Heart right ventricle (tissue), 16 donors: Measurements from ENCODE around the gene VENTX. TPM values are rescaled to one million over a fixed set of nuclear protein-coding genes. Genes with fewer than 3 reads are reported as not detected.
"Not testable (repeated sequence)": the region's sequence is repeated elsewhere in the genome, so short reads cannot be mapped to it uniquely, and the experiment has no call there.

Experiments
- ATAC-seq, 8 donors: fragments of 200-7000 bp; cut with Tn5 transposase; one replicate each; pipeline ENCODE4 v1.9.1; 2020; ENCODE audit warnings: mild to moderate bottlenecking in 8 of 8, moderate library complexity in 8 of 8, moderate number of reproducible peaks in 1 of 8
- DNase-seq, 2 donors: peaks; one replicate each; pipeline ENCODE4 v3.0.0-alpha.2; 2020
- H3K27ac ChIP-seq, 10 donors: fragments of 200-600 bp; sonication (generic) in 2 of 10; one replicate each; pipeline versions ENCODE4 v1.5.0 to v1.8.0; 2020 to 2022; ENCODE audit warnings: mild to moderate bottlenecking in 3 of 10
- H3K27me3 ChIP-seq, 7 donors: fragments of 200-600 bp; one replicate each; pipeline ENCODE4 v1.8.0; 2021 to 2022; ENCODE audit warnings: mild to moderate bottlenecking in 2 of 7
- H3K36me3 ChIP-seq, 9 donors: fragments of 200-600 bp; sonication (generic) in 1 of 9; one replicate each; pipeline versions ENCODE4 v1.5.0 to v1.8.0; 2020 to 2022; ENCODE audit warnings: mild to moderate bottlenecking in 2 of 9
- H3K4me1 ChIP-seq, 9 donors: fragments of 200-600 bp; sonication (generic) in 1 of 9; one replicate each; pipeline versions ENCODE4 v1.5.0 to v1.8.0; 2020 to 2022; ENCODE audit warnings: mild to moderate bottlenecking in 4 of 9
- H3K4me3 ChIP-seq, 10 donors: fragments of 200-600 bp; sonication (generic) in 2 of 10; one replicate each; pipeline versions ENCODE4 v1.5.0 to v1.8.0; 2020 to 2022; ENCODE audit warnings: mild to moderate bottlenecking in 7 of 10, moderate library complexity in 2 of 10
- H3K9me3 ChIP-seq, 11 donors: fragments of 200-600 bp in 10 of 11; sonication (generic) in 2 of 11; one replicate each; pipeline versions ENCODE4 v1.5.0 to v1.8.0; 2013 to 2022; ENCODE audit warnings: mild to moderate bottlenecking in 2 of 11, control low read depth in 1 of 11, moderate library complexity in 1 of 11
- WGBS, 2 donors: extraction: QIAGEN DNeasy Blood & Tissue Kit; methylation state at CpG; one replicate each; pipeline ENCODE4 v1.1.7; 2013; ENCODE audit warnings: inconsistent platforms in 1 of 2; 5-methylcytosine and 5-hydroxymethylcytosine counted together
- intact Hi-C, 10 donors: fragments of 100-400 bp; cut with DNase I; formaldehyde crosslinking; loops; one replicate each; pipeline versions ENCODE4 v1.11.1 to v1.14.2; 2022
- polyA plus RNA-seq, 2 donors: library from polyadenylated mRNA; stranded (reverse); fragments of 200-250 nt; gene quantifications; one replicate each; pipeline ENCODE4 v1.2.3, GENCODE V29; 2013
- total RNA-seq, 10 donors: library from RNA; stranded (reverse); fragmentation: NEBNext Ultra II Directional in 3 of 10; extraction: Animal tissue kit (Norgen Biotek cat#: 25700) in 3 of 10; gene quantifications; one replicate each; pipeline versions ENCODE4 v1.2.1 to v1.2.4, GENCODE V29; 2021 to 2023
- TF ChIP-seq, protein P1 (sequence below), 9 donors: fragments of 200-600 bp; sonication (generic) in 2 of 9; IDR thresholded peaks; one replicate each; pipeline versions ENCODE4 v1.5.0 to v1.8.0; 2021 to 2022; ENCODE audit warnings: antibody characterized with exemption in 9 of 9, mild to moderate bottlenecking in 5 of 9, moderate library complexity in 1 of 9
- donor health status: Arrhythmogenic right ventricular cardiomyopathy.
- donor health status: ischemic (EF 13 %, LVEDD 7.1; RV severe dilation, severe dysfunction).
- donor health status: healthy with polysubstance abuse.
- donor health status: DM: no; HTN: yes; CAD: no.
- donor health status: DM: no; HTN: no; CAD: no.
- donor health status: ischemic (EF 25% LVEDD 6.9; RV normal size, moderate dysfunction).
- donor health status: ischemic (EF 25% LVEDD 5.7; RV mildly dilated, moderate dysfunction).
- donor health status: healthy.
- donor health status: DM: yes; HTN: yes; CAD: no.
- donor health status: Ischemic cardiomyopathy.
- donor health status: ischemic (EF 35%, LVEDD 5.7; RV mildly dilated, moderate dysfunction).
- donor health status: nonischemic (EF 11% LVEDD 7.7; RV severe dilation, severe dysfunction).
- donor health status: DM: yes; HTN: yes; CAD: no.
- donor health status: PGD.
- donor health status: ischemic (EF 29% LVEDD 5.4; RV normal size, mild dysfunction).
- donor health status: nonischemic (EF 23%, LVEDD 6.1; RV moderate dilation, normal function).

VENTX gene
- total and polyA plus RNA-seq, 12 donors = 0.19 to 1.5 (median 0.64) TPM; not detected in 1

- 19 to 23% methylated on average over 44 of the region's 44 CpGs for WGBS, 2 donors
- no peaks in the 10 kb centered on the region for H3K36me3 ChIP-seq
- DNase-seq (no peak), ATAC-seq (no peak)
- peaks cover 27 to 97% (median 92%) of the 10 kb centered on the region in 7 donors for H3K27me3 ChIP-seq
- peaks cover 0 to 20% (median 4%) of the 10 kb centered on the region in 9 donors for H3K4me1 ChIP-seq
- H3K4me3 ChIP-seq = no peak overlapping the region
- no peak overlapping the region for H3K27ac ChIP-seq
- intact Hi-C loops = no loop called here
- TF ChIP-seq, protein P1, sequence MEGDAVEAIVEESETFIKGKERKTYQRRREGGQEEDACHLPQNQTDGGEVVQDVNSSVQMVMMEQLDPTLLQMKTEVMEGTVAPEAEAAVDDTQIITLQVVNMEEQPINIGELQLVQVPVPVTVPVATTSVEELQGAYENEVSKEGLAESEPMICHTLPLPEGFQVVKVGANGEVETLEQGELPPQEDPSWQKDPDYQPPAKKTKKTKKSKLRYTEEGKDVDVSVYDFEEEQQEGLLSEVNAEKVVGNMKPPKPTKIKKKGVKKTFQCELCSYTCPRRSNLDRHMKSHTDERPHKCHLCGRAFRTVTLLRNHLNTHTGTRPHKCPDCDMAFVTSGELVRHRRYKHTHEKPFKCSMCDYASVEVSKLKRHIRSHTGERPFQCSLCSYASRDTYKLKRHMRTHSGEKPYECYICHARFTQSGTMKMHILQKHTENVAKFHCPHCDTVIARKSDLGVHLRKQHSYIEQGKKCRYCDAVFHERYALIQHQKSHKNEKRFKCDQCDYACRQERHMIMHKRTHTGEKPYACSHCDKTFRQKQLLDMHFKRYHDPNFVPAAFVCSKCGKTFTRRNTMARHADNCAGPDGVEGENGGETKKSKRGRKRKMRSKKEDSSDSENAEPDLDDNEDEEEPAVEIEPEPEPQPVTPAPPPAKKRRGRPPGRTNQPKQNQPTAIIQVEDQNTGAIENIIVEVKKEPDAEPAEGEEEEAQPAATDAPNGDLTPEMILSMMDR (IDR thresholded peaks at IDR 0.05) = no peak
- H3K9me3 ChIP-seq = no peaks in the 10 kb centered on the region
These were observed 6.3 kb upstream of the VENTX start for GRCh38 chr10:133231244-133231945.

GRCh38 chr10:133231946-133232574 is 5.6 kb upstream of the VENTX start:
- DNase-seq (no peak), ATAC-seq (no peak)
- Histone ChIP-seq H3K27ac (no peak overlapping the region), H3K27me3 (peaks cover 34 to 97% (median 92%) of the 10 kb centered on the region in 7 donors), H3K36me3 (no peaks in the 10 kb centered on the region), H3K4me1 (peaks cover 0 to 26% (median 11%) of the 10 kb centered on the region in 9 donors), H3K4me3 (no peak overlapping the region), H3K9me3 (no peaks in the 10 kb centered on the region)
- WGBS, 2 donors = 32 to 45% methylated on average over 11 of the region's 11 CpGs
- intact Hi-C loops = no loop called here
- TF ChIP-seq, protein P1 (IDR thresholded peaks at IDR 0.05) = no peak

- Histone ChIP-seq H3K4me3 (peak overlapping the region in 1 of 10 donors; percentile 51), H3K27ac (peak overlapping the region in 1 of 10 donors; percentile 85), H3K4me1 (peaks cover 0 to 29% (median 22%) of the 10 kb centered on the region in 9 donors), H3K27me3 (peaks cover 42 to 97% (median 92%) of the 10 kb centered on the region in 7 donors)
- DNase-seq, intact Hi-C loops, H3K9me3 ChIP-seq, H3K36me3 ChIP-seq, ATAC-seq: not testable (repeated sequence)
- WGBS, 2 donors = 53 to 62% methylated on average over 7 to 8 of the region's 10 CpGs
These were observed 2.9 kb upstream of the VENTX start for GRCh38 chr10:133234796-133235195.

DNA sequence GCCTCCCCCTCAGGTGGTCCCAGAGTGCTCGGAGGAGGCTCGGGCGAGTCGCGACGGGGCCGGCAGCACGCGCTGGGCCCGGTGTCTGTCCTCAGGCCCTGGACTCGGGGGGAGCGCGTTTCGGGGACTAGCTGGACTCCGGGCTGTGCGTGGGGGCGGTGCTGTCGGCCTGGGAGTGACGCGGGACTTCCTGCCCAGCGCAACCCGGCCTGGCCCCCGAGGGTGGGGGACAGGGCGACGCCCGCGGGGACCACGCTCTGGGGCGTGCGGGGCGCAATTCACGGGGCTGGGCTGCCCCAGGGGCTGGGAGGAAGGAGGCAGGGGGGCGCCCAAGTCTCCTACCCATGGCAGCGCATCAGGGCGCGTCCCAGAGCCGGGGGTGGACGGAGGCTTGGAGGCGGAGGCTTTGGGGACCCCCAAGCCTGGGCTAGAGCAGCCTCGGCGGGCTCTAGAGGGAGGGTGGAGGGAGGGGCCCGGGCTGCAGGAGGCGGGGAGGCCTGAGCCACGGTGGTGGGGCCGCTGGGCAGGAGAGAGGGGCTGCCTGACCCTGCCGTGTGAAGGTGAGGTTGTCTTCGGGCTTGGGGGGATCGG is 2.3 kb upstream of the VENTX start:
- H3K4me1 ChIP-seq = peaks cover 0 to 26% (median 22%) of the 10 kb centered on the region in 9 donors
- DNase-seq = no peak
- H3K4me3 ChIP-seq = peak overlapping the region in 6 of 10 donors; percentile 5 to 51 (median 29)
- intact Hi-C loops = no loop called here
- peak overlapping the region in 4 of 10 donors; percentile 9 to 85 (median 22) for H3K27ac ChIP-seq
- H3K27me3 ChIP-seq = peaks cover 37 to 97% (median 92%) of the 10 kb centered on the region in 7 donors
- WGBS, 2 donors = 4% methylated on average over 39 to 48 of the region's 48 CpGs
- no peaks in the 10 kb centered on the region for H3K9me3 ChIP-seq
- no peaks in the 10 kb centered on the region for H3K36me3 ChIP-seq
- peak; percentile 27 to 63 (median 38) for ATAC-seq
- TF ChIP-seq, protein P1 (IDR thresholded peaks at IDR 0.05) = no peak
